ENCODE data around the gene ZBTB39.
"Not testable (repeated sequence)": the region's sequence is repeated elsewhere in the genome, so short reads cannot be mapped to it uniquely, and the experiment has no call there.

The ZBTB39 gene

DNA sequence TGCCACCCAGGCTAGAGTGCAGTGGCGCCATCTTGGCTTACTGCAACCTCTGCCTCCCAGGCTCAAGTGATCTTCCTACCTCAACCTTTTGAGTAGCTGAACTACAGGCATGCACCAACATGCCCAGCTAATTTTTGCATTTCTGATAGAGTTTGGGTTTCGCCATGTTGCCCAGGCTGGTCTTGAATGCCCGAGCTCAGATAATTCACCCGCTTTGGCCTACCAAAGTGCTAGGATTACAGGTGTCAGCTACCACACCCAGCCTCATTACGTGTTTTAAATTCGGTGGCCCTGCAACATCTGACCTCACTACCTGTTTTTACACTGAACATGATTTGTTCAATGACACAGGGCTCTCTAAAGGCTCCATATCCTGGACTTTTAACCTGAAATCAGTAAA lies 26.1 kb downstream of the ZBTB39 start:
- DNase-seq (ENCODE audit: low read depth in 2 of 2): no peak

DNA sequence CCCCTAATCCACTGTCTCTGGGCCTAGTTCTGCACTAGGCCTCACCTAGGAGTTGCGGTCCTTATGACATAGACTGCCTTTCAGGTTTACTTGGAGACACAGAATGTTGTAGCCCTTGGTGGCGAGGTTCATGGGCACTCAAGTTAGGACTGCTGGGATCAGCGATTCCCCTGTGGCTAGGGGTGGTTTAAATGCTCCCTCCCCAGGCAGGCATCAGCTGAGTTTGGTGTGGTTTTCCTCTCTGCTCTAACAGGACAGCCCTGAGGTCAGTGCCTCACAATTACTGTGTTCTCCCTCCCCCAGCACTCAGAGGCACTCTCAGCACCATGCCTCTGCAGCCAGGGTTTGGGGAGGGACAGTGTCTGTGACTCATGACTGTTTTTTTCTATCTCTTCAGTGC lies 26.7 kb downstream of the ZBTB39 start:
- no peak for DNase-seq (ENCODE audit: low read depth in 2 of 2)

DNA sequence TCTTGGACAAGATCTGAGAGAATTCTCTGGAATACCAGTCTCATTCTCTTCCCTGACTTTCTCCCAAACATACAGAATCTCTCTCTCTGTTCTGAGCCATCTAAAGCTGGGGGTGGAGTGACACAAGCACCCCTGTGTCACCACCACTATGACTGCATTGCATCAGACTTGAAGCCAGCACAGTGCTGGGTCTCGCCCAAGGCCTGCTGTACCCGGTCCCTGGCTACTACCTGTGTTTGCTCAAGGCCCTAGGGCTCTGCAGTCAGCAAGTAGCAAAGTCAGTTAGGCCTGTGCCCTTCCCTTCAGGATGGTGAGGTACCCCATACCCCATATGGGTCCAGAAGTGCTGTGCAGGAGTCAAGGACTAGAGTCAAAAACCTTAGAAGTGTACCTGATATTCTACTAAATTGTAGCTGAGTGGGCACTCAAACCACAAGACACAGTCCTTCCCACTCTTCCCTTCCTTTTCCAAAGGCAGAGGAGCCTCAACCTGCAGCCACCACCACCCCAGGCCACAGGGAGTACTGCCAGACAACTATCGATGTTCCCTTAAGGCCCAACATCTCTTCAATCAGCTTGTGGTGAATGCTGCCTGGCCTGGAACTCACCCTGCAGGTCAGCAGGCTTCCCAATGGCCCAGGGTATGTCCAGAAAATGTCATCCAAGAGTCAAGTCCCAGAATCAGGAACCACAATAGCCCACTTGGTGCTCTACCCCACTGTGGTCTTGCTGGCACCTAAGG lies 27.8 kb downstream of the ZBTB39 start:
- DNase-seq (ENCODE audit: low read depth in 2 of 2): no peak

DNA sequence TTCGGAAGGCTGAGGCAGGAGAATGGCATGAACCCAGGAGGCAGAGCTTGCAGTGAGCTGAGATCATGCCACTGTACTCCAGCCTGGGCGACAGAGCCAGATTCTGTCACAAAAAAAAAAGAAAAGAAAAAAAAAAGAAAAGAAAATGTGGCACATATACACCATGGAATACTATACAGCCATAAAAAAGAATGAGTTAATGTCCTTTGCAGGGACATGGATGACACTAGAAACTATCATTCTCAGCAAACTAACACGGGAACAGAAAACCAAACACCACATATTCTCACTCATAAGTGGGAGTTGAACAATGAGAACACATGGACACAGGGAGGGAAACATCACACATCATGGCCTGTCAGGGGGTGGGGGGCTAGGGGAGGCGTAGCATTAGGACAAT lies 29.0 kb downstream of the ZBTB39 start:
- DNase-seq (ENCODE audit: low read depth in 2 of 2): not testable (repeated sequence)

DNA sequence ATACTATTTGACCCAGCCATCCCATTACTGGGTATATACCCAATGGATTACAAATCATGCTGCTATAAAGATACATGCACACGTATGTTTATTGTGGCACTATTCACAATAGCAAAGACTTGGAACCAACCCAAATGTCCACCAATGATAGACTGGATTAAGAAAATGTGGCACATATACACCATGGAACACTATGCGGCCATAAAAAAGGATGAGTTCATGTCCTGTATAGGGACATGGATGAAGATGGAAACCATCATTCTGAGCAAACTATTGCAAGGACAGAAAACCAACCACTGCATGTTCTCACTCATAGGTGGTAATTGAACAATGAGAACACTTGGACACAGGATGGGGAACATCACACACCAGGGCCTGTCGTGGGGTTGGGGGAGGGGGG lies 32.1 kb downstream of the ZBTB39 start:
- not testable (repeated sequence) for DNase-seq (ENCODE audit: low read depth in 2 of 2)

DNA sequence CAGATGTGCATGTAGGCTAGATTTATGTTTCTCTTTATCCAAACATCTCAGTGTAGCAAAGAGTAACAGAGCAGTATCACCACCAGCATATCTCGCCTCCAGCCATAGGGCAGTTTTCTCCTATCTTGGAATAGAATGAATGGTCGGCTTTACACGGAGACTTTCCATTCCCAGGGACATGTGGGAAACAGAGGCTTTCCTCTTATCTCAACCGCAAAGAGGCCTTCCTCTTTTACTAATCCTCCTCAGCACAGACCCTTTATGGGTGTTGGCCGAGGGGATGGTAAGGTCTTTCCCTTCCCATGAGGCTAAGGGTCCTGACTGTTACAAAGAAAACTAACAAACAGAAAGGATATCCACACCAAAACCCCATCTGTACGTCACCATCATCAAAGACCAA lies 37.4 kb downstream of the ZBTB39 start:
- not testable (repeated sequence) for DNase-seq (ENCODE audit: low read depth in 2 of 2)

DNA sequence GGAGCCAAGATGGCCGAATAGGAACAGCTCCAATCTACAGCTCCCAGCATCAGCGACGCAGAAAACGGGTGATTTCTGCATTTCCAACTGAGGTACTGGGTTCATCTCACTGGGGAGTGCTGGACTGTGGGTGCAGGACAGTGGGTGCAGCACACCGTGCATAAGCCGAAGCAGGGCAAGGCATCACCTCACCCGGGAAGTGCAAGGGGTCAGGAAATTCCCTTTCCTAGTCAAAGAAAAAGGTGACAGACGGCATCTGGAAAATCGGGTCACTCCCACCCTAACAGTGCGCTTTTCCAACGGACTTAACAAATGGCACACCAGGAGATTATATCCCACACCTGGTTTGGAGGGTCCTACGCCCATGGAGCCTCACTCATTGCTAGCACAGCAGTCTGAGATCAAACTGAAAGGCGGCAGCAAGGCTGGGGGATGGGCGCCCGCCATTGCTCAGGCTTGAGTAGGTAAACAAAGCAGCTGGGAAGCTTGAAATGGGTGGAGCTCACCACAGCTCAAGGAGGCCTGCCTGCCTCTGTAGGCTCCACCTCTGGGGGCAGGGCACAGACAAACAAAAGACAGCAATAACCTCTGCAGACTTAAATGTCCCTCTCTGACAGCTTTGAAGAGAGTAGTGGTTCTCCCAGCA lies 40.2 kb downstream of the ZBTB39 start:
- DNase-seq (ENCODE audit: low read depth in 2 of 2): not testable (repeated sequence)

DNA sequence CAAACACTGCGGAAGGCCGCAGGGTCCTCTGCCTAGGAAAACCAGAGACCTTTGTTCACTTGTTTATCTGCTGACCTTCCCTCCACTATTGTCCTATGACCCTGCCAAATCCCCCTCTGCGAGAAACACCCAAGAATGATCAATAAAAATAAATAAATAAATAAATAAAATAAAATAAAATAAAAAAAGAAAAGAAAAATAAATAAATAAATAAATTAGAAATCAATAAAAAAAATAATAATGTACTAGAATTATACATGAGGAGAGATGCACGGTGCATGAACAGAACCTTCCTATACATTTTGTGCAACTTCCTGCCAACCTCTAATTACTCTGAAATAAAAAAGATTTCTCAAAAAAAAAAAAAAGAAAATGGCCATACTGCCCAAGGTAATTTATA lies 41.2 kb downstream of the ZBTB39 start:
- not testable (repeated sequence) for DNase-seq (ENCODE audit: low read depth in 2 of 2)

DNA sequence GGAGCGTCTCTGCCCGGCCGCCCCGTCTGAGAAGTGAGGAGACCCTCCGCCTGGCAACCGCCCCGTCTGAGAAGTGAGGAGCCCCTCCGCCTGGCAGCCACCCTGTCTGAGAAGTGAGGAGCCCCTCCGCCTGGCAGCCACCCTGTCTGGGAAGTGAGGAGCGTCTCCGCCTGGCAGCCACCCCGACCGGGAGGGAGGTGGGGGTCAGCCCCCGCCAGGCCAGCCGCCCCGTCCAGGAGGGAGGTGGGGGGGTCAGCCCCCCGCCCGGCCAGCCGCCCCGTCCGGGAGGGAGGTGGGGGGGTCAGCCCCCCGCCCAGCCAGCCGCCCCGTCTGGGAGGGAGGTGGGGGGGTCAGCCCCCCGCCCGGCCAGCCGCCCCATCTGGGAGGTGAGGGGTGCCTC lies 42.8 kb downstream of the ZBTB39 start:
- not testable (repeated sequence) for DNase-seq (ENCODE audit: low read depth in 2 of 2)

DNA sequence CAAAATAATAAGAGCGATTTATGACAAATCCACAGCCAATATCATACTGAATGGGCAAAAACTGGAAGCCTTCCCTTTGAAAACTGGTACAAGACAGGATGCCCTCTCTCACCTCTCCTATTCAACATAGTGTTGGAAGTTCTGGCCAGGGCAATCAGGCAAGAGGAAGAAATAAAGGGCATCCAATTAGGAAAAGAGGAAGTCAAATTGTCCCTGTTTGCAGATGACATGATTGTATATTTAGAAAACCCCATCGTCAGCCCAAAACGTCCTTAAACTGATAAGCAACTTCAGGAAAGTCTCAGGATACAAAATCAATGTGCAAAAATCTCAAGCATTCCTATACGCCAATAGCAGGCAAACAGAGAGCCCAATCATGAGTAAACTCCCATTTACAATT lies 44.1 kb downstream of the ZBTB39 start:
- not testable (repeated sequence) for DNase-seq (ENCODE audit: low read depth in 2 of 2)

DNA sequence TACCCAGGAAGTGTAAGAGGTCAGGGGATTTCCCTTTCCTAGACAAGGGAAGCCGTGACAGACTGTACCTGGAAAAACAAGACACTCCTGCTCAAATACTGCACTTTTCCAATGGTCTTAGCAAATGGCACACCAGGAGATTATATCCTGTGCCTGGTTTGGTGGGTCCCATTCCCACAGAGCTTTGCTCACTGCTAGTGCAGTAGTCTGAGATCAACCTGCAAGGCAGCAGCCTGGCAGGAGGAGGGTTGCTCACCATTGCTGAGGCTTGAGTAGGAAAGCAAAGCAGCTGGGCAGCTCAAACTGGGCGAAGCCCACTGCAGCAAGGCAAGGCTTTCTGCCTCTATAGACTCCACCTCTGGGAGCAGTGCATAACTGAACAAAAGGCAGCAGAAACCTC lies 47.9 kb downstream of the ZBTB39 start:
- DNase-seq (ENCODE audit: low read depth in 2 of 2): no peak

DNA sequence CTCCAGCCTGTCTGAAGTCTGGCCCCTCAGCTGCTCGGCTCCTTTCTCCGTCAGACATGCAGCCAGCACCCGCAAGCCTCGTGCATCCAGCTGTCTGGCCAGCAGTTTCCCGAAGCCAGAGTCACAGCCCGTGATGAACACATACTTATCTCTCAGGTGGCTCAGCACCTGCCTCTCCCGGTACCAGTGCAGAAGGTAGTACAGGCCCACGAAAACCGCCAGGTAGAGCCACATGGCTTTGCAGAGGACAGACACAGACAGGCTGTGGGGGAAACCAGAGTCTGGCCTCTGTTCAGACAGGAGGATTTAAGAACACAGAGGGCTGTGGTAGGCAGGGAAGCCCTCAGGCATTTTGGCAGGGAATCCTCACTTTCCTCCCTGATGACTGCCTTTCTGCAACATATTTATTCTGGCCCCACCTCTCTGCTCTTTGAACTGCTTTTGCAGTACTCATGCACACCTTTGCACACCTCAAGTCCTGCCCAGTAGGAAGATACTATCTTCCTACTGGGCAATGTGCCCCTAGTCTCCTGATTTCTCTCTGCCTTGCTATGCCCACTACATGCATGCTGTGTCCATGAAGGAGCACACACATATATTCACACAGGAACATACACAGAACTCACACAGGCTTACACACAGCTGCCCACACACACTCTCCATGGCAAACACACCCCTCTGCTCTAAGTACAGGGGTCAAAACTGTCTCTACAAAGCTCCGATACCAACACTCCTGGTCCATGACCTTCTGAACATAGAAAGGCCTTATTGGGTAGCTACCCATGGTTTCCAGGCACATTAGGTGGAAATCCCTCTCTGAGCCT lies 48.9 kb downstream of the ZBTB39 start, which contains the start of gene RDH16:
Gene RDH16, minus strand, starts transcription at position 380 of the 824 bp plus-strand sequence. Its CDS starts 146 bp downstream, at position 234.
- no peak for DNase-seq (ENCODE audit: low read depth in 2 of 2)

DNA sequence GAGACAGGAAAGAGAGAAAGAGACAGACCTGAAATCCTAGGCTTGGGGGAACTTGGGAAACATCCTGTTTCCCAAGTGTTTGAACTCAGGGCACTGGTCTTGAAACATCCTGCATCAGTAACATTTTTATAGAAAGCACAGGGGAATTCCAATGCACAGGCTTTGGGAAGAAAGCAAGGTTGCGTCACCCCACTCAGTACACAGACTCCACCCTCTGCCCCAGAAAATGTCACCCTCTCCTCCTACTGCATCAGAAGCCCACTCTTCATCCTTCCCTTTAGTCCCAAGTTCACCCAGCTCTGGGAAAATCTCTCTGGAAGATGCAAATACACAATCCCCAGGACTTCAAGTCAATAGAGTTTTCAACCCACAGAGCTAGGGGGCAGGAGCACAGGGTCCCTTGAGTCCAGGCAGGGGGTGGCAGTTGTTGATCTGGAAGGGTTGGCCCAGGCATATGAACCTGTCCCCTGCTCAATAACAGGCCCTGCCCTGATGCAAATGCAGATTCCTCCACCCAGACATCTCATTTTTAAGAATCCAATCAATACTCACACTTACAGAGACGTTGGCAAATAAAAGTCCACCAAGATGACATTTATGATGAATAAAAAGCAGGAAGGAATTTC lies 50.6 kb downstream of the ZBTB39 start:
- no peak for DNase-seq (ENCODE audit: low read depth in 2 of 2)

DNA sequence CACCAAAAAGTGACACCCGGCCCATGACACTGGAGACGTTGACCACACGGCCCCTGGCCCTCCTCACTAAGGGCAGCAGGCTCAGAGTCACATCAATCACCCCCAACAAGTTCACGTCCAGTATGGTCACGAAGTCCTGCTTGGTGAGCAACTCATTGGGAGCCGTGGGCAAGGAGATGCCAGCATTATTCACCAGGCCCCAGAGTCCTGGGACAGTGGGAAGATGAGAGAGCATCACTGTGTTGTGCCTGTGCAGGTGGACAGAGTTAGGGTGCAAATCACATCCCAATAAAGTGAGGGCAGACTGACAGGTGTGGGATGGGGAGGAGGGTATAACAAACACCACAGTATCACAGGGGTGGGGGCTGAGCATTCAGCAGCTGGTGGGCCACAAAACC lies 51.4 kb downstream of the ZBTB39 start:
- no peak for DNase-seq (ENCODE audit: low read depth in 2 of 2)

DNA sequence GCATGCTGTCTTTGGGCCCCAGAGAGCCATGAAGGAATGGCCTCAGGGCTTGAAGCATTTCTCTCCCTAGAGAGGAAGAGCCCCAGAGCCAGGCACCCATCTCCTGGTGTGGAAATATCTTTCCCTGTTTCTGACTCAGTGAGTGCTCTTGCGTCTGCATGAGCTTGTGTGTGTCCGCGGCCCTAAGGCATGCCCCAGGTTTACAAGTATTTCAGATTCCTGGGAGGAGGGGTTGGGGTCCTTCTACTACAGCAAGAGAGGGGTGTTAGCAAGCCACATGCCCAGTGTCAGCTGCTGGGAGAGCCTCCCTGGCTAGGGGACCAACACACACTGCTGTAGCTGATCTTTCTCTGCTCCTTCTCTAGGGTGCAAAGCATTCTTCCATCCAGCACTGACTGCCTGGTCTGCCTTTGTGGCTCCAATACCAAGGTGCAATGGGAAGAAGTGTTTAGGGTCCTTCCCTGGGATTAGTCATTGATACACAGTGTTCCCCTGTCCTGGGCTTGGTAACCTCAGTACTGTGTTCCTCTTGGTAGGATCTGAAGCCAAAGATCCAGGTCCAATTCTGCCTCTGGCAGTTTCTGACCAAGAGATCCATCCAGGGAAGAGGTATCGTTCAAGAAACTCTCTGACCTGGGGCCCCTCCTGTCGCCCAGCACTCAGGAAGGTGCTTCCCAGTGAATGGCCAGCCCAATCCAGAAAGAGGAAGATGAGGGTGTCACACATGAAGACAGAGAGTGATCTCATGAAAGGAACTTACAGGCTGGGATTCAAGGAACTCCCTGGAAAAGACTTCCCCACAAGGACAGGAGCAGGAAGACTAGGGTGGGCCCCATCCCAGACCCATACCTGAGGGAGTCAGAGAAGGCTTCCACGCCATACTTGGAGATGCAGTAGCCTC lies 52.0 kb downstream of the ZBTB39 start:
- no peak for DNase-seq (ENCODE audit: low read depth in 2 of 2)

DNA sequence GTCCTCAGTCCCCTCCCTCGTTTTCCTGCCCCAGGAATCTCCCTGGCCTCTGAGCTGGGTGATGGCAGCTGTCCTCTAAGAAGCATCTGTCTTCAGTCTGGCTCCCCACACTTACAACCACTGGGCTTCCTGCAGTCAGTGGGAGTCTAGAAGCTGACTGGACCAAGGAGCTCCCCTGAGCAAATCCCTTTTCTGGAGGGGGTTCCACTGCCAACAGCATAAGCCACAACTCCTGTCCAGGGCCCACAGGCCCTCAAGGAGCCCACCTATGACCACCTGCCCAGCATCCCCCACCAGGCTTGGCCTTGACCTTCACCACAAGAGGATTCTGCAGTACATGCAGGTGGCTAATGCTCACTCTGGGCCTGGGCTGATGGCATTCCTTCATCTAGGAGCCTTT lies 53.0 kb downstream of the ZBTB39 start:
- DNase-seq (ENCODE audit: low read depth in 2 of 2): no peak

DNA sequence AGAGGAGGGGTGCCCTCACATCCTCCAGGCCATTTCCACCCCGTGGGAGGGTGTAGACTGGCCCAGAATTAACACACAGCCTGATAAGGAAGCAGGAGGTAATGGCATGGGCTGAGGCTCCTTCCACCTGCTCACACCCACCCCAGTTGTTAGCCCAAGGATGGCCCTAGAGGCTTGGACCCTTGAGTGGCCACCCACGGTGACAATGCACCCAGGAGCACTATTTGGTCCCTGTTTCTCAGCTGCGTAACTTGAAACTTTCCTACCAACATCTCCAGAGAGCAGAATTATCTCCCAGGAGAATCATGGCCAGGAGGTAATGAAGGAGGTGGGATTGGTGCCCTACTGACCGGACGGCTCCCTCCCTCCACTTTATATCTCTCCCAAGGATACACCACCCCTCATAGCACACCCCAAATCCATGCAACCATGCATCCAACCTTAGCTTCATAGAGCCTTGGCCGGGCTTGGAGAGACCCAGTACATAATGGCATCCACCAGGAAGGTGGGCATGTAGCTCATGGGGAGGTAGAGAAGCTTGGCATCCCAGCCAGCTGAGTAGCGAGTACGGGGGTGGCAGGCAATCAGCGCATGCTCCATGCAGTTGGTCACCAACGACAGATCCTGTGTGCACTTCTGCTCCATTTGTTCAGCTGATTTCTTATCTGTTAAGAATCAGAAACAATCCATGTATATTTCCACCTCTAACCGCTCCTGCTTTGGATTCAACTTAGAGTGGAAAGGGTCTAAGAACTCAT lies 54.6 kb downstream of the ZBTB39 start:
- DNase-seq (ENCODE audit: low read depth in 2 of 2): no peak

DNA sequence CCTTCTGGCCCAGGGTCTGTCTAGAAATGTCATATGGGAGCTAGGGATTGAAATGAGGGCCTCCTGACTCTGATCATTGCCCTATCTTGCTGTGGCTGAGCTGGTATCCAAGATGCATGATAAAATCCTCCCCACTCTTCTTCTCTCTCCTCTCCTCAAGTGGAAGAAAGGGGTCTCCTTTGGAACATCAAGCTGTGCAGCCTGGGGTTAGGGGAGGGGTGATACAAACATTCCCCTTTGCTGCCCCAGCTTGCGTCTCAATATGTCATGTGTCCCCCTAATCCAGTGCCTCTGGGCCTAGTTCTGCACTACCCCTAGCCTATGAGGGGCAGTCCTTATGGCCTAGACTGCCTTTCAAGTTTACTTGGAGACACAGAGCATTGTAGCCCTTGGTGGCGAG lies 57.5 kb downstream of the ZBTB39 start:
- DNase-seq (ENCODE audit: low read depth in 2 of 2): no peak
